Activated T-cell treated with anti-CD3 and anti-CD28 coated beads, Interleukin-2, amount 50 U/mL, for 1 hour (primary cell): ENCODE measurements around the gene AGPAT3.
A peak's percentile ranks its signal among the peaks of the same experiment; 100 is the strongest.
"Not testable (repeated sequence)": the region's sequence is repeated elsewhere in the genome, so short reads cannot be mapped to it uniquely, and the experiment has no call there.

Source experiments
- DNase-seq: peaks from one replicate; pipeline ENCODE4 v3.0.0-alpha.2; 2020

AGPAT3 gene

DNA sequence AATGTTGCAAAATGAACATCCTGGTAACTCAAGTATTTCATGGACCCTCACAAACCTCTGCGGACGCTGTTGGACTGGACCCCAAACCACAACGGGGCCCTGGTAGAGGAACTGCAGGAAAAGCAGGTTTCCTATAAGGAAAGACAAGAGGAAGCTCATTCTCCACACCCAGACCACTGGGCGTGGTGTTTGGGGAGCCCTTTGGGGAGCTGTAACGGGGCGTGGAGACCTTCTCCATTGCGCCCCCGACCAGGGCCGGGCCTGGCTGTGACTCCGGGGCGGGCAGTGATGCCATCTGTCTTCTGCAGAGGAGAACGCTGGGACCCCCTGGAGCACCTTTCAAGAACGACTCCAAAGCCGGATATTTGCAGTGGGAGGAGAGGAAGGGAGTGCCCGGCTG is 30.0 kb upstream of the AGPAT3 start:
- DNase-seq = no peak

- no peak for DNase-seq
Measured at GRCh38 chr21:43835861-43836260, 29.2 kb upstream of the AGPAT3 start.

DNA sequence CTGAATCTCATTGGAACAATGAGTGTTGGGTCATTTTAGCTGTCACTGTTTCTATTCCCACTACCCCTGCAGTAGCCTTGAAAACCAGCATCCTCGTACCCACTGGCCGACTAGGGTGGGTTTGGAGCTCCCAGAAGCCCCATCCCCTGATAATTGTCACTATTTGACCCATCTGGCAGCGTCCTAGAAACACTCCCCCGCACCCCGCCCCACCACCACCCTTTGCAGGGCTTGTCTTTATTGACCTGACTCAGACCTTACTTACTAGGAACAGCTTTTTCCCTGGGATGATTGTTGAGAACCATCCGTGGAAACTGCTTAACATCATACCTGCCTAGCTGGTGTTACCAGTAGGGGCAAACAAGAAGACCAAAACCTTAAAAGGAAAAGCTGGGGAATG is 28.4 kb upstream of the AGPAT3 start:
- no peak for DNase-seq

- no peak for DNase-seq
Measured at GRCh38 chr21:43840259-43840658, 24.8 kb upstream of the AGPAT3 start.

- DNase-seq = no peak
Measured at GRCh38 chr21:43842742-43843141, 22.3 kb upstream of the AGPAT3 start.

GRCh38 chr21:43844906-43845305 is 20.1 kb upstream of the AGPAT3 start:
- not testable (repeated sequence) for DNase-seq

DNA sequence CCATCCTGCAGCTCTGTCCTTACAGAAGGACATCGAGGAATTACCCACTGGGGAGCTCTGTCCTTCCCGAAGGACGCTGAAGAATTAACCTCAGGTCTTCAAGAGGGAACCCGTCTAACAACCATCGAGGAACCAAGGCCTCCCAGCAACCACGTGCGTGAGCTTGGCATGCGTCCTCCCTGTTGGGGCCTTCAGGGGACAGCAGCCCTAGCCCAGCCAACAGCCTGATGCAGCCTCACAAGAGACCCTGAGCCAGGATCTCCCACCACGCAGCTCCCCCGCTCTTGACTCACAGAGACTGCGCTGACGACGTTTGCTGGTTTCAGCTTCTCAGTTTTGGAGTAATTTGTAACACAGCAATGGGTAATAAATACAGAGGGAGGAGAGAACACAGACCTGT is 19.6 kb upstream of the AGPAT3 start:
- DNase-seq = no peak

DNA sequence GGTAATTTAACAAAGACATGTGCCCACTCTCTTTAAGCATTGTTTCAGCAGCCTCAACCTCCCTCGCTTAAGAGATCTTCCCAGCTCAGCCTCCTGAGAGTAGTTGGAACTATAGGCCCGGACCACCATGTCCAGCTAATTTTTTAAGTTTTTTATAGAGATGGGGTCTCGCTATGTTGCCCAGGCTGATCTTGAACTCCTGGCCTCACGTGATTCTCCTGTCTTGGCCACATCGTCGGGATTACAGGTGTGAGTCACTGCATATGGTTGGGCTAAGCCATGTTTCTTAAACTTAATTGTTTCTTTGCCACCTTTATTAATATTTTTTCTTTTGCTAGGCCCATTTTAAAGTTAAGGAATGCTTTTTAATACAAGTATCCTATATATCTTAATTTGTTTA is 18.6 kb upstream of the AGPAT3 start:
- no peak for DNase-seq

DNA sequence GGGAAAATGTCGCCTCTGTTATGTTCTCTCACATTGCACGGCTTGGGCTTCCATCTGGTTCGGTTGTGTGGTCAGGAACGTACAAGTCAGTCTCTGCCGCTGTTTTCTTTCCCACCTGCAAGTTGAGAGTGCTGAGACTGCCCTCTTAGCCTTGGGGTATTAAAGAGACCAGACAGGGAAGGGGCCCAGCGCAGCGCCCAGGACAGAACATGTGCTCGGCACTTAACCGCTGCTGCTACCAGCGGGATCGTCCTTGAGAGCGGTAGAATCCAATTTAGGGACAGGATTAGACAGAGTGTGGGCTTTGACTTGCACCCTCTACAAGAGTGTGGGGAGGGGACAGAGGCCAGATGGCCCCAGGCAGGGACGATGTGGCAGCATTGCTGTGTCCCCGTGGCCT is 17.7 kb upstream of the AGPAT3 start:
- no peak for DNase-seq

GRCh38 chr21:43848771-43849170 is 16.3 kb upstream of the AGPAT3 start:
- no peak for DNase-seq

GRCh38 chr21:43849532-43850299 is 15.3 kb upstream of the AGPAT3 start:
- DNase-seq = no peak

- no peak for DNase-seq
Measured at GRCh38 chr21:43850728-43851295, 14.2 kb upstream of the AGPAT3 start.

- DNase-seq = no peak
Measured at GRCh38 chr21:43851593-43851992, 13.4 kb upstream of the AGPAT3 start.

DNA sequence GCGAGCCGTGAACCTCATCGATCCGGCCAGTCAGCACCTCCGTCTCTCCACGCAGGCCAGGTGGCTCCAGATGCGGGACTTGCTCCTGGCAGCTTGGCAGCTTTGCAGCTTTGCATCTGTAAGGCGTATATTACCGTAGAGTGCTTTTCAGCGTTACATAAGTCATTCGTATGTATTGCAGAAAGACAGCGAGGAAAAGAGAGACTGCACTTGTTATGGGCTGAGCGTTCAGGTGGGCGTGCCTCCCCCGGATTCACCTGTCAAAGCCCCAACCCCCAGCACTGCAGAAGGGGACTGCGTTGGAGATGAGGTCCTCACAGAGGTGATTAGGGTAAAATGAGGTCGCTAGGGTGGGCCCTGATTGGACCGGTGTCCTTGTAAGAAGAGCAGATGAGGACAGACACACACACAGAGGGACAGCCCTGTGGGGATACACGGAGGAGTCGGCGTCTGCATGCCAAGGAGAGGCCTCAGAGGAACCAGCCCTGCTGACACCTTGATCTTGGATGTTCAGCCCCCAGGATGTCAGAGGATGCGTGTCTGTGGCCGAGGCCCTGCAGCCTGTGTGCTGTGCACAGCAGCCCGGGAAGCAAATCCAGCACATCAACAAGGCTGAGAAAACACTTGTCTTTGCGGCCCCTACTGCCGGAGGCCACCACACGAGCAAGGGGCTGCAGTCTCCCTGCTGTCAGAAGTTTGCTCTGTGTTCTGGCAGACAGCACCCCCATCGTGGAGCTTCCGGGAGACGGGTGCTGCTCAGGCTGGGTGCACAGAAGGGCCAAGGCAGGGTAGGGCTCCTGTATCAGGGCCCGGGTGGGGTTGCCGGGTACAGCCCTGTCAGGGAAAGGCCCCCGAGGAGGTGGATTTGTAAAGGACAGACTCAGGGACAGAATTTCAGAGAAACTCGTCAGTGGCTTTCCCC is 10.9 kb upstream of the AGPAT3 start:
- DNase-seq = no peak

DNA sequence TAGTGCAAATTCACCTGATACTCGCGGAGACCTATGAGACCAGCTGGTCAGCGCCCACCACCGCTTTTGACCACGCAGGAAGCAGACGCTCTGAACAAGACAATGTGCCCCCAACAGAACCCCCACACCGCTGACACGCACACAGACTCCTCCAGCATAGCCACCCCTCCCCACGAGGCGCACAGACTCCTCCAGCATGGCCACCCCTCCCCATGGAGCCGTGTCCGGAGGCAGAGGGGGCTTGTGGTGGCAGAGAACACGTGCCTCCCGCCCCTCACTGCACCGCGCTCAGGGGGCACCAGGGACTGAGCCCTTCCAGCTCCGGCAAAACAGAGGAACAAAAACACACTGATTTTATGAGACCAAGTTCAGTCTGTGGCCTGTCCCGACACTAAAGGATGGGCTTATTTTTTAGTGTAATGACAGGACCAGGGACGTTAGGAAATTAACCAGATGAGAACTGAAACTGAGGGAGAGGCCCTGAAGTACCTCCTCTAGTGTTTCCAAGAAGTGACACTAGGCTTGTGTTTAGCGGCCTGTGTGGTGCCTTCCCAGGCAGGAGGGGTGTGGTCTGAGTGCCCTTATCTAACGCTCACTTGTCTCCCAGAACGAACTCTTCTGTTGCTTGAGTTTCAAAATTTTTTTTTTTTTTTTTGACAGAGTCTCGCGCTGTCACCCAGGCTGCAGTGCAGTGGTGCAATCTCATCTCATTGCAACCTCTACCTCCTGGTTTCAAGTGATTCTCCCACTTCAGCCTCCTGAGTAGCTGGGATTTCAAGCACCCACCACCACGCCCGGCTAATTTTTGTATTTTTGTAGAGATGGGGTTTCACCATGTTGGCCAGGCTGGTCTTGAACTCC is 10.0 kb upstream of the AGPAT3 start:
- DNase-seq = no peak

DNA sequence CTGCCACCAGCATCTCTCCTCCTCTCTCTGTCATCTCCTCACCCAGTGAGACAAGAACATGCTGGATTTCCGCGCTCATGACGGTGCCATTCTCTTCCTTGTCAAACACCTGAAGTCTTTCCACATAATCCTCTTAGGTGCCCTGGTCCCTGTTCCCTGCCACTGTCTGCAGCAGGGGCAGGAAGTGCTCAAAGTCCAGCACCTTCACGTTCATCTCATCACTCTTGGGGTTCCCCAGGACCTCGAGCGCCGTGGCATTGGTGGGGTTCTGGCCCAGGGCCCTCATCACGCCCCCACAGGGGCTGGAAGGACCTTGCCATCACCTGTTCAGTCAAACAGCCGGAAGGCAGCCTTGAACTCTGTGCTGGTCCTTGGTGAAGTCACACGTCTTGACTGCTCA is 9.1 kb upstream of the AGPAT3 start:
- no peak for DNase-seq

DNA sequence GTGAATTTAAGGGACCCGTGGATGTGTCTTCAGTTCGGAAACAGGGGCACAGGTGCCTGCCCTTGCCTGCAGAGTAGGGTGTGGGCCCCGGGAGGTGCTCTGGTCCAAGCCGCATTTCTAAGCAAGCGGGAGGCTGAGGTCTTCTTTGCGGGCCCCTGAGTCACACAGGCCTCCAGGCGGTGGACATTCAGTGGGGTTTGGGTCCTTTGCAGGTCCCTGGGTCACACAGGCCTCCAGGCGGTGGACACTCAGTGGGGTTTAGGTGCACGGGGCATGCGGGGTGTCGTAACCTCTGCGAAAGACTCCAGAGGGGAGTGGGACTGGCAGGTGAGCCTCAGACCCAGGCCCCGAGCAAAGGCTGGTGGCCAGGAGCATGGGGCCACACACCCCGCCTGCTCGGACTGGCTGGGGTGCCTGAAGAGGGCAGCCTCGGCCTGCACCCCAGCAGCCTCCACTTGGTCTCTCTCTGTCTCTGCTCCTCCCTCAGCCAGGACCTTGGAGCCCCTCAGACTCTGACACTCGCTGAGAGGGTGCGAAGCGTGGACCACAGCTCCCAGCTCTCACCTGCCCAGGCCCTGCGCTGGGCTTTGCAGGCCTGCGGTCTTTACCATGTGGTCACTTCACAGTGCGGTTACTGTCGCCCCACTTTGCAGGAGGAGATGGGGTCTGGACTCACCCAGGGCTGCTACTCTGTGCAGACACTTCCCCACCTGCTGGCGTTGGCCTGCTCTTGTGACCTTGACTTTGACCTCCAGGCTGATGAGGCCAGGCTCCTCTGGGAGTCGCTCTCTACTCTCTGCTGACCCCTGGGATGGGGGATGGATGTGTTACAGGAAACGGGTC is 6.0 kb upstream of the AGPAT3 start:
- DNase-seq = no peak

- DNase-seq = no peak
Measured at GRCh38 chr21:43859747-43860214, 5.2 kb upstream of the AGPAT3 start.

DNA sequence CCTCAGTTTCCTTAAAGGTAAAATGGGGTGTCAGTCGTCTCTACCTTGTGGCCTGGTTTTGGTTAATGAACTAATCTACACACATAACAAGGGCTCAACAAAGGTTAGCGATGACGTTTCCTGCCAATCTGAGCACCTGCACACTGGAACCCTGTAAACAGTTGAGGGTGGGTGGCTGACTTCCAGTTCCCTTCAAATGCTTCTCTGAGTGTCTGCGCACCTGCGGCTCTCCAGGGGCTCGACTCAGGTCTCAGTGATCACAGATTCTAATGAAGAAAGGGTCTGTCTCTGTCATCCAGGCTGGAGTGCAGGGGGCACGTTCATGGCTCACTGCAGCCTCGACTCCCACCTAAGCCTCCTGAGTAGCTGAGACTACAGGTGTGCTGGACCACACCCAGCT is 3.3 kb upstream of the AGPAT3 start:
- no peak for DNase-seq

DNA sequence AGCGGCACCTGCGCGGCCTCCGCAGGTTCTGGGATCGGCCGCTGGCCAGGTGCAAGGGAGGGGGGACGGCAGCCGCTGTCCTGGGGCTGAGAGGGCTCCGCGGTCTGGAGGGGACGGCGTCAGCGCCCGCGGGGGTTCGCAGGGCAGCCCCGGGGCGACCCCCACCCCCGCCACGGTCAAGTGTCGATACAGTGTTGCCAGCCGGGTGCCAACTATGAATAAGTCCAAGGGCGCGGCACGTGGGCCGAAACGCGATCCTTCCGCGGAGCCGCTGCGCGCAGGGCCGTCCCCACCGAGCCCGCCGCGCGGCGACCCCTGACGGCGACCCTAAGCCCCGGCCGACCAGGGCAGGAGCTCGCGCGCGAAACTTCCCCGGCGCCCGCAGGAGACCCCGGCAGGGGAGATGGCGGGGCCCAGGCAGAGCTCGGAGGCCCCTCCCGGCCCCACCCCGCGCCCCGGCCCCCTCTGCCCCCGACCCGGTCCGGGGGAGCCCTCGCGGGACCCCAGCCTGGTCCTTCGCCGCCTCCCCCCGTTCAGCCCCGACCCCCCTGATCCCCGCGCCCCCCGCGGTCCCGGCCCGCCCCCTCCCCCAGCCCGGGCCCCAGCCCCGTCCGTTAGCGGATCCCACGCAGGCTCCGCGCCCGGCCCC is 586 bp upstream of the AGPAT3 start:
- peak; percentile 65 for DNase-seq
